HG03196 (cell line): ENCODE measurements around the gene CDKN2A.
"Not testable (repeated sequence)": the region's sequence is repeated elsewhere in the genome, so short reads cannot be mapped to it uniquely, and the experiment has no call there.

Source experiments
- ATAC-seq: cut with Tn5 transposase; IDR thresholded peaks from one replicate; pipeline ENCODE4 v1.9.1; 2021; ENCODE audit not compliant: unreplicated experiment

Gene CDKN2A

DNA sequence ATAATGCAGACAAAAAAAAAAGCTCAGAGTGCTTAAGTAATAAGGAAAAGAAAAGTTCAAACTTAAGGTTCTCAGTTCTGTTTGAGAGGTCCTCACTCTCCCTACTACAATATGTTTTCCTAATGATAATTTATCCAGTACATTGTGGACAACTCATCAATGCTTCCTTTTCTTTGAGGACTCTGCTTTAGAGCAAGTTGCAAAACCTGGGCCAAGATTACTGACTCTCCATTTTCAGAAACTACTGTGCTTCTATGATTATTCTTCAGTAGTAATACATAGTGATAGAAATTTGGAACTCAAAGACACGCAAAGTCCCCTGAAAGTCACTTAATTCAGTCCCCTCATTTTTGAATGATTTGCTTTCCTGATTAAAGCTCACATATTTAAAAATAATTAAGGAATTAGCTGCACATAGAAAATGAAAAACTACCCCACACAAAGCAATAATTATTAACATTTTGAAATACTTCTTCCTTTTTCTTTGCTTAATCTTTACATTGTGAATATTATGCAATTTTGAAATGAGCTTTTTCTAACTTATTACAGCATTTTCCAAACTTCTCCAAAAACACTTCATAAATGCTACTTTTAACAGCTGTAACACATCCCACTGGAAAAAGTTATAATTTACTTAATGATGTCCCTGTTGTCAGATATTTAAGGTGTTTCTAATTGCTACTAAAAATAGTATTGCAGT lies 11.2 kb downstream of the CDKN2A start:
- no peak for ATAC-seq

DNA sequence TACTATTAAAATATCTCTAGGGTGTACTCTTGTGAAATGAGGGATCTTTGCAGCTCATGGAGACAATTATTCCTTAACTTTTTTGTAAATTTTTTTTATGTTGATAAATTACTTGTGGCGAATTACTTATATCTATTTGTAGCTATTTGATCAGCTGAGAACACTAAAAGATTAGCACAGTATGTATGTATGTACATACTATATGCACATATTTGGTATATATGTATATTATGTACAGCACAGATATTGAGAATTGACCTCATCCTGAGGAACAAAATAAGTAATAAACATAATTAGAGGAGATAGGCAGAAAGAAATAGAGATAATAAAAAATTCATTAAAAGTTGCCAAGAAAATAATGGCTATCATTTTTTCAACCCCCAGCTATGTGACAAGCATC lies 11.8 kb downstream of the CDKN2A start:
- no peak for ATAC-seq

DNA sequence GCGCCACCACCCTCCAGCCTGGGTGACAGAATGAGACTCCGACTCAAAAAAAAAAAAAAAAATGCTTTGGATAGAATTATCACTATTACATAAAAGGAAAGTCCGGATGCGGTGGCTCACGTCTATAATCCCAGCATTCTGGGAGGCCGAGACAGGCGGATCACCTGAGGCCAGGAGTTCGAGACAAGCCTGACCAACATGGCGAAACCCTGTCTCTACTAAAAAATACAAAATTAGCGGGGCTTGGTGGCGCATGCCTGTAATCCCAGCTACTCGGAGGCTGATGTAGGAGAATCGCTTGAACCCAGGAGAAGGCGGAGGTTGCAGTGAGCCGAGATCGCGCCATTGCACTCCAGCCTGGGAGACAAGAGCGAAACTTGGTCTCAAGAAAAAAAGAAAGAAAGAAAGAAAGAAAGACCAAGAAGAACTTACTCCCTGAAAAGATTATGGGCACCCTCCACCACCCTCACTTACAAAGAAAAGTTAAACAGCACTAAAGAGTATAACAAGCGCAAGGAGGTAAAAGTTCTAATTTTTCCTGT lies 17.8 kb downstream of the CDKN2A start:
- no peak for ATAC-seq

- no peak for ATAC-seq
Measured at GRCh38 chr9:21974722-21975409, 19.3 kb downstream of the CDKN2A start.

DNA sequence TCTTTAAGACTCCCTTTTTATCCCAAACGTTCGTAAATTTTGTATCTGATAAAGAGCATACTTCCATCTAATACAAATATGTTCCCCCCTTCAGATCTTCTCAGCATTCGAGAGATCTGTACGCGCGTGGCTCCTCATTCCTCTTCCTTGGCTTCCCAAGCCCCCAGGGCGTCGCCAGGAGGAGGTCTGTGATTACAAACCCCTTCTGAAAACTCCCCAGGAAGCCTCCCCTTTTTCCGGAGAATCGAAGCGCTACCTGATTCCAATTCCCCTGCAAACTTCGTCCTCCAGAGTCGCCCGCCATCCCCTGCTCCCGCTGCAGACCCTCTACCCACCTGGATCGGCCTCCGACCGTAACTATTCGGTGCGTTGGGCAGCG lies 19.9 kb downstream of the CDKN2A start:
- no peak for ATAC-seq

DNA sequence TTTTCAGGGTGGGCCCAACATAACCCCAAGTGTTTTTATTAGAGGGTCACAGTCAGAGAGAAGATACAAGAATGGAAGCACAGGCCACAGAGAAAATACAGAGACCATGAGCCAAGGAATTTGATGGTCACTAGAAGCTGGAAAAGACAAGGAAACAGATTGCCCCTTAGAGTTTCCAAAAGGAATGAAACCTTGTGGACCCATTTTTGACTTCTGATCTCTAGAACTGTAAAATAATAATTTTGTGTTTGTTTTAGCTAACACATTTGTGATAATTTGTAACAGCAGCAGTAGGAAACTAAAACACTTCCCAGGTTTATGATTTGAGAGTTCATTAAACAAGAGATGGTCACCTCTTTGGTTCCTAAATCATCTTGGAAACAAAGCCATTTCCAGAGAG lies 21.8 kb downstream of the CDKN2A start:
- no peak for ATAC-seq

GRCh38 chr9:21970800-21971640 lies 23.2 kb downstream of the CDKN2A start:
- ATAC-seq: no peak

DNA sequence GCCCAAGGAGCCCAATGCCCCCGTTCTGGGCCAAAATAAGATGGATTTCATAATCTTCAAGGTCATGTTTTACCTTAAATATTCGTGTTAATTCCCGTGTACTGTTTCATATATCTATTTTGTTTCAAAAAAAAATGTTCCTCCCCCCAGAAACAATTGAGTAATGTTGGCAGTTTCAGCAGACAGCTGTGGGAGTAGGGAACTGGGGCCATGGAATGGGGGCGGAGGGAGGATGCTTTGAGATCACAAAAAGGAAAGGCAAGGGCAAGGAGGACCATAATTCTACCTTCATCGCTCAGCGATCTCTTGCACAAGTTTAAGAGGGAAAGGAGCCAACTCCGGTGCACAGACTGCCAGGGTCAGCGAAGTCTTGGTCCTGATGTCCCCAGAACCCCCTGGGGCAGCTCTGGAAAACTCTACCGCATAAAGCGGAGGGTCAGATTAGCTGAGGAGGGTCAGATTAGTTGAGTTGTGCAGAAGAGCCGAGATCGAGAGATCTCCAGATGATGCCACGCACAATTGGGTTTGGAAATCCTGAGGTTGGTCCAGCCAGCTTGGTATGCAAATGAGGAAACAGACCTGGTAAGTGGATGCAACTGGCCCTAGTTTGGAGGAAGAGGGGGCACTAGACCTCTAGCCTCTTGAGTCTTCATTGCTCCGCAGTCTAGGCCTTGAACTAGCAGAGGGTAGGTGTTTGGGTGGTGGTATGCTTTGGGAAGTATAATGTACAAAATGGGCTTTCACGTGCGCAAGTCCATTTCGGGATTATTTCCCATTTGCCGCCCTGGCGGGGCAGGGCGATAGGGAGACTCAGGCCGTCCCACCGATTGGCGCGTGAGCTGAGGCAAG lies 24.0 kb downstream of the CDKN2A start:
- ATAC-seq: no peak

DNA sequence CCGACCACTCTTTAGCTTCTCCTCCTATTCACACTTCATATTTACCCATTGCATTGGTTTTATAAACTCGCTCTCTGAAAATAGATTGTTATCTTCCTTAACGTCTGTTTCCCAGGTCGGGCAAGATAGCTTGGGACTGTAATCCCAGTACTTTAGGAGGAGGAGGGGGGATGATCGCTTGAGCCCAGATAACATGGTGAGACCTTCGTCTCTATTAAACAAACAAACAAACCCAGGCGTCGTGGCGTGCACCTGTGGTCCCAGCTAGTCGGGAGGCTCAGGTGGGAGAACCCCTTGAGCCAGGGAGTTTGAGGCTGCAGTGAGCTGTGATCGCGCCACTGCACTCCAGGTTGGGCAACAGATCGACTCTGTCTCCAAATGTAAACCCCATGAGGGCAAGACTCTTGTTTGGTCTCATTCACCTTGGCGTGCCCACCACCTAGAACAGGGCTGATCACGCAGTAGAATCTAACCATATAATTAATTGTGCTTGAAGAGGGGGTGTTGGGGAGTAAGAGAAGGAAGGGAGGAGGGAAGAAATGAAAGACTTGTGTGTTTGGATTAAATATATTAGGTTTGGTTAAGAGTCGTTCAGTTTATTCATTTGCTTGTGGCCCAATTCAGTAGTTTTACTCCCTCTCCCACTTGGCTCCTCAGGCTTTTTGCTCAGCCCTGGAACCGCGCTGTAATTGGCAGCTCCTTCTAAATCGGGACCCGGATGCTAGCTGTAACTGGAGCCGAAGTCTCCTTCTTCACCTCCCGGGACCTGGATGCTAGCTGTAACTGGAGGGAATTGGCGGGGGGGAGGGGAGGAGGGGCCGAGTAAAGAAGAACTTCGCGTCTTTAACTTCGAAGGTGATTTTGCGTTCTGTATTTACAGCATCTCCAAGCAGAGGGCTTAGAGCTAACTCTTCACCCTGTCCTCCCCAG lies 24.9 kb downstream of the CDKN2A start:
- ATAC-seq: no peak

- no peak for ATAC-seq
Measured at GRCh38 chr9:21968331-21969010, 25.7 kb downstream of the CDKN2A start.

- ATAC-seq: no peak
Measured at GRCh38 chr9:21967702-21968101, 26.5 kb downstream of the CDKN2A start.

DNA sequence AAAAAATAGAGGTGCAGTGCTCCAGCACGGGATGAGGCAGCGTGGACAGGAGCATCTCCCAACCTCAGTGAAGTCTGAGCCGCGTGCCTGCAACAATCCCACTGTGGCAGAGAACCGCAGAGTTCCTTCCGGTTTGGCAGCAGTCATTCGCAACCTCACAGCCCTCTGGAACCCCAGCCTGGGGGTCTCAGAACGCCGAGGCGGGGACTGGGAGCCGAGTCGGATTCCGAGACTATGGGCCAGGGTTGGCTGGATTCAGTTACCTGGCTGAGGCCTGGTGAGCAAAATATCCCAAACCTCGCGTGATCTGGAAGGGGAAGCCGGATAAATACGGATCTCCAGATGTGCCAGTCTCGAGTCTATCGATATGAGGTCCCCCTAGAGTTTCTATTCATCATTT lies 27.0 kb downstream of the CDKN2A start:
- no peak for ATAC-seq

DNA sequence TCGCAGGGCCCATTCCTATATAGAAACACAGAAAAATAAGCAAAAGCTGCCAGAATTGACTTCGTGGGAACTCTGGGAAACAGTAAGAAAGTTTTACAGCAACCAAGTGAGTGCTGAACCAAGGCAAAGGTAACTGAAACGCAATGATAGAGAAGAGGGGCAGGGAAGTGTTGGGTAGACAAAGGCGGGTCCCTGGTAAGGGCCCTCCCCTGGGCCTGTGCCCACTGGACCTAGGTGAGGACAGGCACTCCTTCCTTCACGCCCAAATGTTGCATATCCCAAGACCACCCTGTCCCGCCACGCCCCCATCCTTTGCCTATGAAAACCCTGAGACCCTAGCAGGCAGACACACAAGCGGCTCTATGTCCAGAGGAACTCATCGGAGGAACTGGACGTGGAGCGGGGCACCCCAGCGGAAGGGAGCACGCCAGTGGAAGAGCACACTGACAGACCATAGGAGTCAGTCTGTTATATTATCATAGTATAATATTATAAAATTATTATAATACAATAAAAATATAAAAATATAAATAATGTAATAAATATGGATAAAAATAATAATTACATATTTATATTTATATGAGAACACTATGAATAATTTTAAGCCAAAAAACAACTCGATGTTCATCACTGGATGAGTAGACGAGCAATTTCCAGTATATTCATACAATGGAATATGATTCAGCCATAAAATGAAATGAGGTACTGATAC lies 27.9 kb downstream of the CDKN2A start:
- no peak for ATAC-seq

DNA sequence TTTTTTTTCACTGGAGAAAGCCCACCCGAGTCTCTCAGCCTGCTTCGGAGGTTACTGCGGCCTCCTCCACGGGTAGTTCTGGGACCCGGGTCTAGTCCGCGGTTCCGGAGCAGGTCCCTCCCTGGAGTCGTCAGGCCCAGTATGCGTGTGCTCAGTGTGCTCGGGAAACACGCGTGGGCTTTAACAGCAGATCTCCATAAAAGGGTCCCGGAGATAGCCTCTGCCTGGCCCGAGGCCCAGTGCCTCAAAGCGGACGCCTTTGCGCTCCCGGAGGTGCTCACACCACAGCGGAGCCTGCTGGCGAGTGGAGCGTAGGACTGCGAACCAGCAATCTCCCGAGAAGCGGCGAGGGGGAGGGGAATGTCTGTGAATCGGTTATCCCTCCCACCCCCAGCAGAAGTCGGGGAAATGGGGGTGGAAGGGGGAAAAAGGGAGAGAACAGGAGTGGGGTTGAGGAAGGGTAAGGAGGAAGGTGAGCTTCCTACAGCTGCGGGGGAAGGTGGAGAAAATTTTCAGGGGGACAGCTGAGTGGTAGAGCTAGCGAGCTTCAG lies 28.7 kb downstream of the CDKN2A start:
- peak; percentile 86 for ATAC-seq

DNA sequence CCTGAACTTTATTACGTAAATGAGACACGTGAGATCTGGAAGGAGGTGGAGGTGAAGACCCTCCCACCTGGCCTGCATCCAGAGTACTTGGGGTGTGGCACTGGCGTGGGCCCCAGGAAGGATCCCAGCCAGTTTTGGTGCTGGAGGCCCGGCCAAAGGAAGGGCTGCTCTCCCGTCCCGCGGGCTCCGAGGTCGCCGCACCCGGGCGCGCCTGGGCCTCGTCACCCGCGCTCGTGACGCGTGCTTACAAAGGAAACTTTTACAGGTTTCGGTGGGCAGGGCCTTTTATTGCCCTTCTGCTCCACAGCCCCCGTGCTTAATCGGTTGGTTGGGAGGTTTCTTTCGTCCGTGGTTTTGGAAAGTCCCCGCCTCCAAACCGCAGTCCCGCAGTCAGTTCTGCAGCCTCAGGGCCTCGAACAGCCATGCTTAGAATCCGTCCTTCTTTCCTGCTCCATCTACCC lies 29.2 kb downstream of the CDKN2A start:
- peak; percentile 45 for ATAC-seq

- no peak for ATAC-seq
Measured at GRCh38 chr9:21961569-21961968, 32.6 kb downstream of the CDKN2A start.

- not testable (repeated sequence) for ATAC-seq
Measured at GRCh38 chr9:21959268-21959667, 34.9 kb downstream of the CDKN2A start.

DNA sequence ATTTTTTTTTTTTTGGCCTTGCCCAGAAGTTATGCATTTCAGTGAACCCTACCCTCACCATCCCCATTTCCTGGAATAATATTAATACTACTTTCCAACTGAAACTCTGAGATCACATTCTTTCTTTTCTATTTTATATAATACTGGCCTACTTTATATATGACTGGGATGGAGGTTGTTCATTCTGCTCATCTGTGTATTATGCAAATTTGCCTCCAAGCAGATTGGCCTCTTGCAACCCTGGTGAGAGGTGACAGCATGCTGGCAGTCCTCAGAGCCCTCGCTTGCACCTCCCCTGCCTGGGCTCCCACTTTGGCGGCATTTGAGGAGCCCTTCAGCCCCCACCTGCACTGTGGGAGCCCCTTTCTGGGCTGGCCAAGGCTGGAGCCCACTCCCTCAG lies 35.4 kb downstream of the CDKN2A start:
- no peak for ATAC-seq
